ENCODE results near the gene NDUFS6. TPM values are rescaled to one million over a fixed set of nuclear protein-coding genes. Genes with fewer than 3 reads are reported as not detected.

The NDUFS6 gene
- total and polyA plus RNA-seq, 2 of the 8 experiments (the other 6 are each of a cell fraction or from before 2014, with no cell fraction given) = 72.7 to 191 TPM

DNA sequence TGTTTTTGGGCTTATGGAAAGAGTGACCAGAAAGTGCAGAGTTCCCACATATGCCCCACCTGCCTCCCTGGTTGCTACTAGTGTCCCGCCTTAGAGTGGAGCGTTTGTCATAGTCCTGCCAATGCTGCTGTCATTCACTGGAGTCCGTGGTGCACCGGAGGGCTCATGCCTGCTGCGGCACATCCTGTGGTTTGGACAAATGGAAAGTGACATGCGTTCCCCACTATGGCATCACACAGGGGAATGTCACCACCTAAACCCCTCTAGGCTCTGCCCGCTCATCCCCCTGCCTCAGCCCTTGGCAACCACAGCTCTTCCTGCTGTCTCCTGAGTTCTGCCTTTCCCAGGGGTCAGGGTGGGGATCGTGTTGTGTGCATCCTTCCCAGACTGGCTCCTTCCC, 52.3 kb downstream of the NDUFS6 start:
- H3K79me1 ChIP-seq (ENCODE audit: low read depth, low read length) = no peaks in the 10 kb centered on the region
- H3K4me1 ChIP-seq (replicated peaks in 1 of 4; ENCODE audit: control insufficient read depth in 3 of 4, insufficient read depth in 4 of 4, low read length in 3 of 4) = peaks cover 0 to 15% (median 10%) of the 10 kb centered on the region in 4 experiments; a peak in 5 of 7 replicates
- H3K23ac ChIP-seq (ENCODE audit: insufficient read length) = no peak overlapping the region
- H2AK5ac ChIP-seq (ENCODE audit: low read depth, low read length) = 0 out of 2 replicates have a peak overlapping the region, but pooled peaks have one; percentile 87
- POLR2A ChIA-PET (ENCODE audit: partially characterized antibody) = no interaction called here
- H3K14ac ChIP-seq (ENCODE audit: insufficient read length) = no peak overlapping the region
- H4K5ac ChIP-seq (ENCODE audit: insufficient read length, low read depth, low read length) = no peak overlapping the region
- H3K9ac ChIP-seq (replicated peaks in 1 of 4; ENCODE audit: extremely low read depth in 1 of 4, low read depth in 3 of 4, low read length in 3 of 4) = no peak overlapping the region
- no peak for DNase-seq (ENCODE audit: low read depth in 1 of 2, low spot score in 2 of 2)
- H3K4me2 ChIP-seq (ENCODE audit: insufficient read depth in 1 of 2, low read depth in 2 of 2, low read length in 2 of 2) = no peak overlapping the region
- H2BK15ac ChIP-seq (ENCODE audit: low read length) = peak overlapping the region; percentile 95; the same call in 1 of the 2 replicates
- H3K56ac ChIP-seq (replicated peaks; ENCODE audit: insufficient read length, low read depth, low read length) = no peak overlapping the region
- no peak overlapping the region for H2BK120ac ChIP-seq (replicated peaks; ENCODE audit: low read depth, low read length)
- H3K27me3 ChIP-seq (replicated peaks in 1 of 4; ENCODE audit: control insufficient read depth in 3 of 4, extremely low read depth in 1 of 4, insufficient read depth in 3 of 4, low read length in 3 of 4) = peaks cover 10 to 86% (median 61%) of the 10 kb centered on the region in 4 experiments
- no peak overlapping the region for H2BK5ac ChIP-seq (ENCODE audit: low read depth, low read length)
- no peaks in the 10 kb centered on the region for H3K9me3 ChIP-seq (ENCODE audit: insufficient read depth in 2 of 2, low read depth in 1 of 2, low read length in 1 of 2)
- H2BK12ac ChIP-seq (ENCODE audit: low read depth, low read length) = peak overlapping the region; percentile 45; the same call in 1 of the 2 replicates
- no peak overlapping the region for H4K8ac ChIP-seq (ENCODE audit: extremely low read depth, insufficient read depth, low read length)
- 0 out of 2 replicates have a peak overlapping the region, but pooled peaks have one; percentile 10 for H2BK20ac ChIP-seq (ENCODE audit: low read length)
- 89% methylated on average over 8 of the region's 8 CpGs; no CpG with 5 or more reads in 1 of the 2 experiments for WGBS, 2 experiments (ENCODE audit: extremely low coverage in 1 of 2, insufficient coverage in 1 of 2, insufficient read length in 1 of 2, insufficient replicate concordance in 2 of 2, low coverage in 1 of 2, low lambda C conversion rate in 2 of 2, missing lambda C conversion rate in 1 of 2)
- H3K36me3 ChIP-seq (ENCODE audit: control insufficient read depth in 2 of 4, insufficient read depth in 4 of 4, low read length in 3 of 4) = no peaks in the 10 kb centered on the region
- no peak overlapping the region for H3K27ac ChIP-seq (ENCODE audit: low read depth, low read length)
- H3K4me3 ChIP-seq (ENCODE audit: extremely low read depth in 1 of 4, insufficient read depth in 2 of 4, low read depth in 3 of 4, low read length in 4 of 4) = no peak overlapping the region
- no peak overlapping the region for H3K18ac ChIP-seq (ENCODE audit: extremely low read depth, low read length)
- TF ChIP-seq, protein P1, sequence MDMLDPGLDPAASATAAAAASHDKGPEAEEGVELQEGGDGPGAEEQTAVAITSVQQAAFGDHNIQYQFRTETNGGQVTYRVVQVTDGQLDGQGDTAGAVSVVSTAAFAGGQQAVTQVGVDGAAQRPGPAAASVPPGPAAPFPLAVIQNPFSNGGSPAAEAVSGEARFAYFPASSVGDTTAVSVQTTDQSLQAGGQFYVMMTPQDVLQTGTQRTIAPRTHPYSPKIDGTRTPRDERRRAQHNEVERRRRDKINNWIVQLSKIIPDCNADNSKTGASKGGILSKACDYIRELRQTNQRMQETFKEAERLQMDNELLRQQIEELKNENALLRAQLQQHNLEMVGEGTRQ (IDR thresholded peaks at IDR 0.05; ENCODE audit: low read length) = no peak
- TF ChIP-seq HDAC2 (IDR thresholded peaks at IDR 0.05; ENCODE audit: borderline replicate concordance in 1 of 2, low read depth in 2 of 2, low read length in 2 of 2) (no peak), SP1 (IDR thresholded peaks at IDR 0.05; ENCODE audit: low read depth, low read length) (no peak), TCF12 (IDR thresholded peaks at IDR 0.05; ENCODE audit: low read depth, low read length) (no peak), JUN (IDR thresholded peaks at IDR 0.05; ENCODE audit: low read depth, low read length) (no peak), YY1 (IDR thresholded peaks at IDR 0.05; ENCODE audit: low read depth, low read length) (no peak)
- peaks cover 6% of the 10 kb centered on the region; the same call in 1 of the 2 replicates for H3K23me2 ChIP-seq (ENCODE audit: low read depth, low read length)
- H3K79me2 ChIP-seq (ENCODE audit: control insufficient read depth in 1 of 2, insufficient read depth in 2 of 2, low read length in 2 of 2) = no peaks in the 10 kb centered on the region
- no peak overlapping the region for H4K91ac ChIP-seq (replicated peaks; ENCODE audit: insufficient read length, low read length)
- FAIRE-seq = no peak
- no peak overlapping the region for H2AFZ ChIP-seq (ENCODE audit: low read length)
- H4K20me1 ChIP-seq (replicated peaks in 1 of 2; ENCODE audit: control insufficient read depth in 1 of 2, insufficient read depth in 2 of 2, low read length in 2 of 2) = no peaks in the 10 kb centered on the region
- no peak overlapping the region for H3K4ac ChIP-seq (replicated peaks; ENCODE audit: insufficient read length, low read depth, low read length)
- CTCF ChIA-PET (ENCODE audit: partially characterized antibody) = interaction anchor here (0.6 to 2.6 kb wide), 3 partner anchors 17 to 389 kb away, joined by 3 to 10 read pairs (median 3); no protein-coding TSS in a partner anchor
